ENCODE results near the gene AWAT2.

Gene AWAT2

DNA sequence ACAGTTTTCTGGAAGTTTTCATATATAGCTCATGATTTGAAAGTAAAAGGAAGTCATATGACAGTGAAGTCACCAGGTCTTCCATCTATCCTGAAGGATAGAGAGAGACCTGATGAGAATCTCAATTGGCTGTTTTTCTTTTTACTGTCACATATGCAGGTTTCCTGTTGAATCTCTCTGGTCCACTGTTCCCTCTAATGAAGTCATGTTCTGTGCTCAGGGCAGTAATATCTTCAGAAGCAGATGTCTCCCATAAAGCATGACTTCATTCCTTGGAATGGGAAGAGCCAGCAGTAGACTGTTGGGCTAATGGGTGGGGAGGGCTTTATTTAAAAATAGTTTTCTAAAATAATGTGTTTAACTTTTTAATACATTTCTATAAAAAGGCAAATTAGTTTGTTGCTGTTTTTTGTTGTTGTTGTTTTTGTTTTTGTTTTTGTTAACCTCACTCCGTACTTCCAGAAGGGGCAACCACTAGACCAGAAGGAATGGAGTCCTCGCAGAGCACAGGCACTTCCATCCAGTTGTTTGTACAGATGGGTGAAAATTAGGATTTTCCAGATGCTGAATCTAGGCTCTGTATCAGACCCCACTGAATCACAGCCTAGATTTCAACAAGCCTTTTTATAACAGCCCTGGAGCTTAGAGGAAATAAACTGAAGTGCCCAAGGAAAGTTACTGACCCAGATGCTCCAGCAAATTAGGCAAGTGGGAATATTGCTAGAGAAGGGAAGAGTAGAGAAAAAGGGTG lies 54.2 kb downstream of the AWAT2 start:
- no peak for DNase-seq

GRCh38 chrX:69993494-69993893 lies 56.2 kb downstream of the AWAT2 start:
- DNase-seq, result no peak

DNA sequence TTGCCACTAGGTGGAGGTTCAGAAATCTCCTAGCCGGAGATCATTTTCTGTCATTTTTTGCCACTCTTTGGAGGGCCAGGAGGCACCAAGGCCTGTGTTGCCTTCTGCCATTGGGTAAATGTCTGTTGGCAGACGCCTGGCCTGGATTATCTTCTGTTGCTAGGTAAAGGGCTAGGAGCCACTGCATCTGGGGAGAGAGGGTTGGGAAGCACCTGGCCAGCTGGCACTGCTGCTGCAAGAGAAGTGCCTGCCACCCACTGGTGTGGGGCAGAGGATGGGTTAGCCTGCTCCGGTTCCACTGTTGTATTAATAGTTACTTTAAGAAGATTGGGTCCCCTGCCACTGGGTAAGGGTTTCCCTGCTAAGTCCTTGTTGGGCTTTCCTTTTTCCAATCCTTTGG lies 58.1 kb downstream of the AWAT2 start:
- no peak for DNase-seq
